Progenitor cell of endocrine pancreas (in vitro differentiated cells): ENCODE measurements around the gene MUC22. TPM values are rescaled to one million over a fixed set of nuclear protein-coding genes. Genes with fewer than 3 reads are reported as not detected.

Experiments
- DNase-seq: peaks from one replicate; pipeline ENCODE4 v3.0.0; 2021; ENCODE audit warnings: low spot score; ENCODE audit not compliant: unreplicated experiment
- H3K27ac Mint-ChIP-seq: 2 replicates; pipeline ENCODE4 v1.8.0; 2021; ENCODE audit warnings: mild to moderate bottlenecking, moderate library complexity, mixed read lengths
- H3K27me3 Mint-ChIP-seq: 2 replicates; pipeline ENCODE4 v1.8.0; 2021; ENCODE audit warnings: mixed read lengths
- H3K36me3 Mint-ChIP-seq: 2 replicates; pipeline ENCODE4 v1.8.0; 2022; ENCODE audit warnings: mixed read lengths; ENCODE audit not compliant: insufficient read depth
- H3K4me1 Mint-ChIP-seq: 2 replicates; pipeline ENCODE4 v1.8.0; 2021; ENCODE audit warnings: low read depth, mixed read lengths
- H3K4me3 Mint-ChIP-seq: 2 replicates; pipeline ENCODE4 v1.8.0; 2021; ENCODE audit warnings: low read depth, mild to moderate bottlenecking, moderate library complexity, mixed read lengths
- H3K9me3 Mint-ChIP-seq: 2 replicates; pipeline ENCODE4 v1.8.0; 2021; ENCODE audit warnings: low read depth, mixed read lengths
- total RNA-seq: library from RNA; stranded (reverse); gene quantifications from 2 replicates; pipeline ENCODE4 v1.2.1, GENCODE V29; 2021
- TF ChIP-seq, protein P1 (sequence below): fragments of 200-600 bp; sonication (generic); IDR thresholded peaks from one replicate; pipeline ENCODE4 v1.5.0; 2021; ENCODE audit warnings: antibody characterized with exemption, mild to moderate bottlenecking; ENCODE audit not compliant: unreplicated experiment

The MUC22 gene
- total RNA-seq, 1 donor from 2014 or later: not detected

DNA sequence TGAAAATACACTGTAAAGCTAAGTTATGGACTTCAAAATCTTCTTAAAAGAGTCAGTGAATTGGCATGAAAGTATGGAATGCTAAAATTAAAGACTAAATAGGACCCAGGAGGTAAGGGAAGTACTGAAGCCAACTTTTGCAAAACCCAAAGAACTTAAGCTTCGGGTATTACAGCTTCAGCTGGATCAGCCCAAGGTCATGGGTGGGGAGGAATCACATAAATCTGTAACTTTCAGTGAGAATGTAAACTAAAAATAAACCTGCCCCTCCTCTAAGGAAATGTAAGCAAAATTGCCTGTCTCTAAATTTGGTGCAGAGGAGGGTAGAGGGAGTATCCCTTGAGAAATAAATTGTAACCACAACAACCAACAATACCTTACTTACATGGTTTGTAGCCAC, 31.1 kb upstream of the MUC22 start:
- Mint-ChIP-seq H3K4me1 (peaks cover 10% of the 10 kb centered on the region), H3K9me3 (no peaks in the 10 kb centered on the region), H3K27ac (no peak overlapping the region), H3K27me3 (peaks cover 8% of the 10 kb centered on the region), H3K36me3 (no peaks in the 10 kb centered on the region), H3K4me3 (no peak overlapping the region)
- TF ChIP-seq, protein P1, sequence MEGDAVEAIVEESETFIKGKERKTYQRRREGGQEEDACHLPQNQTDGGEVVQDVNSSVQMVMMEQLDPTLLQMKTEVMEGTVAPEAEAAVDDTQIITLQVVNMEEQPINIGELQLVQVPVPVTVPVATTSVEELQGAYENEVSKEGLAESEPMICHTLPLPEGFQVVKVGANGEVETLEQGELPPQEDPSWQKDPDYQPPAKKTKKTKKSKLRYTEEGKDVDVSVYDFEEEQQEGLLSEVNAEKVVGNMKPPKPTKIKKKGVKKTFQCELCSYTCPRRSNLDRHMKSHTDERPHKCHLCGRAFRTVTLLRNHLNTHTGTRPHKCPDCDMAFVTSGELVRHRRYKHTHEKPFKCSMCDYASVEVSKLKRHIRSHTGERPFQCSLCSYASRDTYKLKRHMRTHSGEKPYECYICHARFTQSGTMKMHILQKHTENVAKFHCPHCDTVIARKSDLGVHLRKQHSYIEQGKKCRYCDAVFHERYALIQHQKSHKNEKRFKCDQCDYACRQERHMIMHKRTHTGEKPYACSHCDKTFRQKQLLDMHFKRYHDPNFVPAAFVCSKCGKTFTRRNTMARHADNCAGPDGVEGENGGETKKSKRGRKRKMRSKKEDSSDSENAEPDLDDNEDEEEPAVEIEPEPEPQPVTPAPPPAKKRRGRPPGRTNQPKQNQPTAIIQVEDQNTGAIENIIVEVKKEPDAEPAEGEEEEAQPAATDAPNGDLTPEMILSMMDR: no peak
- no peak for DNase-seq

DNA sequence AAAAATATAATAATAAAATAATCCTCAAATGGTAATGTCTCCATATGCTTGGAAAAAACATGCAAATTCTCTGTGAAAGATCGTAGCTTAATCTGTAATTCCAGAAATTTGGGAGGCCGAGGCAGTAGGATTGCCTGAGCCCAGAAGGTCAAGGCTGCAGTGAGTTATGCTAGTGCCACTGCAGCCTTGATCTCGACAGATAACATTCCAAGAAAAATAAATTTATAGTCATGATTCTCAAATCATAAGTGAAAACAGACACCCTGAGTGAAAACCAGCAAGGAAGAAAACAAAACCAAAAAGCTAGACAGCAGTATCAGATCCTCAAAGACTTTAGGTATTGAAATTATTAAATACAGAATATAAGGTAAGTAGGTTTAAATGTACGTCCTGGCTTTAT, 30.6 kb upstream of the MUC22 start:
- Mint-ChIP-seq H3K9me3 (no peaks in the 10 kb centered on the region), H3K27ac (no peak overlapping the region), H3K4me1 (peaks cover 10% of the 10 kb centered on the region), H3K36me3 (no peaks in the 10 kb centered on the region), H3K4me3 (no peak overlapping the region), H3K27me3 (peaks cover 8% of the 10 kb centered on the region)
- TF ChIP-seq, protein P1: no peak
- DNase-seq: no peak

DNA sequence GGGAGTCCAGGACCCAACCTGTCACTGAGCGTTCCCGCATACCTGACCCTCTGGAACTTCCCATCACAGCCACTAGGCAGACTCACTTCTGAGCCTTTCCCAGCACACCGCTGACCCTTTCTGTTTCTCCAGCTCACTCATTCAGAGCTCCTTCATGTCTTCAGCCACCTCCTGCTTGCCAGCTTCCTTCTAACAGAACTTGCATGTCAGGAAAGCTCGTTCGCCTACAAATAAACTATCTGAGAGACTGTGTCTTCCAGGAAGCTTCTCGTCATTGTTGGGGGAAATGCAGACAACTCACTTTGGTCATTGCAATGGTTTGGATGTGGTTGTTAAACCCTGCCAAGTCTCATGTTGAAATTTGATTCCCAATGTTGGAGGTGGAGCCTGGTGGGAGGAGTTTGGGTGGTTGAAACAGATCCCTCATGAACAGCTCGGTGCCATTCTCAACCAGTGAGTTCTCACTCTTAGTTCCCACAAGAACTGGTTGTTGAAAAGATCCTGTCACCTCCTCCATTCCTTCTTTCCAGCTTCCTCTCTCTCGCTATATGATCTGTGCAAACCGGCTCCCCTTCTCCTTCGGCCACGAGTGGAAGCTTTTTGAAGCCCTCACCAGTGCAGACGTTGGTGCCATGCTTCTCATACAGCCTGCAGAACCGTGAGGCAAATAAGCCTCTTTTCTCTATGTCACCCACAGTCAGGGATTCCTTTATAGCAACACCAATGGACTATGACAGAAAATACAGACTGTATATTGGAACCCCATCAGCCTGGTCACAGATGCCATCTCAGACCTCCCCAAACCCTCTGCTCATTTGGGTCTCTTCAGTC, 28.1 kb upstream of the MUC22 start:
- TF ChIP-seq, protein P1: peak; percentile 55
- no peaks in the 10 kb centered on the region for H3K36me3 Mint-ChIP-seq
- H3K27ac Mint-ChIP-seq: peak overlapping the region; percentile 77
- DNase-seq: no peak
- H3K9me3 Mint-ChIP-seq: no peaks in the 10 kb centered on the region
- peaks cover 10% of the 10 kb centered on the region for H3K4me1 Mint-ChIP-seq
- peak overlapping the region; percentile 33 for H3K4me3 Mint-ChIP-seq
- H3K27me3 Mint-ChIP-seq: peaks cover 8% of the 10 kb centered on the region

DNA sequence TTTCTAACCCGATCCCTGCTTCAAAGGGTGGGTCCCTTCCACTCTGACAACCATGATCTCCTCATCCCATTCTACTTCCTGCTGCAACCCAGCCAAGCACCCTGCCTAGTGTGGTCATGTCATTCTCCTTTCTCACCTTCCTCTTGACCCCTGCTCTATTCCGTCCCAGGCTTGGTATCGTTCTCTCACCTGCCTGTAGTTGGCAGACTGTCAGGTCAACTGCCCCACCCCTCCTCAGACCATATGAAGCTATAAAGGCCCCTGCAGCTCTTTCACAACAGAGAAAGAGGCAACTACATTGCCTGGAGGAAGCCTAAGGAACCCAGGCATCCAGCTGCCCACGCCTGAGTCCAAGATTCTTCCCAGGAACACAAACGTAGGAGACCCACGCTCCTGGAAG, 26.8 kb upstream of the MUC22 start, which contains the start of gene MUC21:
MUC21 (plus strand) TSS at position 280 of the 400 bp plus-strand sequence. CDS start 241 bp downstream, outside the sequence.
- Mint-ChIP-seq H3K4me3 (no peak within 1 kb of the TSS), H3K4me1 (peaks cover 10% of the 10 kb centered on the region), H3K36me3 (no peaks in the 10 kb centered on the region), H3K27ac (no peak within 1 kb of the TSS), H3K27me3 (peaks cover 6% of the 10 kb centered on the region), H3K9me3 (no peaks in the 10 kb centered on the region)
- TF ChIP-seq, protein P1: no peak
- DNase-seq: no peak

DNA sequence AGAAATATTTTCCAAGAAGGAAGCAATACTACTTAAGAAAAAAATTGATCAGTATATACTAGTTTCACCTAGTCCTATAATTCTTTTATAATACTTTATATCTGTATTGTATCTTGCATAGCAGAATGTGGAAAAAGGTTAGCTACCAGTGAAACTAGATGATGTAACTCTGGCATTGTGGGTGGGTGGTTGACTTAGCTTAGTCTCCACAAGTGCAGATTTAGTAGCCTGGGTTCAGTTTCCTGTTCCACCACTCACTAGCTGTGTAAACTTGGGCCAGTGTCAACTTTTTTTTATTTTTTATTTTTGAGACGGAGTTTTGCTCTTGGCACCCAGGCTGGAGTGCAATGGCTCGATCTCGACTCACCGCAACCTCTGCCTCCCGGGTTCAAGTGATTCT, 24.8 kb upstream of the MUC22 start:
- H3K27ac Mint-ChIP-seq: no peak overlapping the region
- TF ChIP-seq, protein P1: no peak
- no peaks in the 10 kb centered on the region for H3K9me3 Mint-ChIP-seq
- DNase-seq: no peak
- peaks cover 10% of the 10 kb centered on the region for H3K4me1 Mint-ChIP-seq
- H3K36me3 Mint-ChIP-seq: no peaks in the 10 kb centered on the region
- H3K4me3 Mint-ChIP-seq: no peak overlapping the region
- peaks cover 6% of the 10 kb centered on the region for H3K27me3 Mint-ChIP-seq
